Mononuclear cell (primary cell): ENCODE measurements around the gene CATSPERD. TPM values are rescaled to one million over a fixed set of nuclear protein-coding genes. Genes with fewer than 3 reads are reported as not detected.
A peak's percentile ranks its signal among the peaks of the same experiment; 100 is the strongest.

Source experiments
- H3K27me3 ChIP-seq: 2 replicates; pipeline ENCODE4 v1.6.0; 2011; ENCODE audit warnings: low read length, control low read depth; ENCODE audit not compliant: insufficient read depth
- H3K4me1 ChIP-seq: 2 replicates; pipeline ENCODE4 v1.5.1; 2011; ENCODE audit warnings: mild to moderate bottlenecking, low read length, control low read depth; ENCODE audit not compliant: insufficient read depth
- H3K4me3 ChIP-seq: 2 replicates; pipeline ENCODE4 v1.5.1; 2011; ENCODE audit warnings: mild to moderate bottlenecking, low read length, moderate library complexity
- H3K9me3 ChIP-seq: 2 replicates; pipeline ENCODE4 v1.5.1; 2011; ENCODE audit warnings: low read depth, mild to moderate bottlenecking, control low read depth, low read length
- total RNA-seq: library from RNA; depleted of rRNA; stranded (reverse); fragments of >200 nt; gene quantifications from one replicate; pipeline ENCODE4 v1.2.3, GENCODE V29; 2012

The CATSPERD gene
- not detected for total RNA-seq

- Histone ChIP-seq H3K4me1 (peaks cover 29% of the 10 kb centered on the region), H3K4me3 (peak within 1 kb of the TSS; percentile 87), H3K9me3 (no peaks in the 10 kb centered on the region), H3K27me3 (no peaks in the 10 kb centered on the region)
These were observed at the start of gene CATSPERD, which contains the start of gene LONP1 for GRCh38 chr19:5719961-5720790. CATSPERD (plus strand) TSS chr19:5720637; CDS start chr19:5720738, 101 bp downstream. LONP1 (minus strand) TSS chr19:5720146; CDS start chr19:5720132, 14 bp downstream.

GRCh38 chr19:5671600-5671999 is 48.8 kb upstream of the CATSPERD start:
- Histone ChIP-seq H3K4me1 (no peaks in the 10 kb centered on the region), H3K4me3 (no peak overlapping the region), H3K9me3 (no peaks in the 10 kb centered on the region), H3K27me3 (no peaks in the 10 kb centered on the region)

GRCh38 chr19:5672708-5673459 is 47.6 kb upstream of the CATSPERD start:
- no peaks in the 10 kb centered on the region for H3K4me1 ChIP-seq
- no peaks in the 10 kb centered on the region for H3K9me3 ChIP-seq
- no peak overlapping the region for H3K4me3 ChIP-seq
- no peaks in the 10 kb centered on the region for H3K27me3 ChIP-seq

- Histone ChIP-seq H3K4me1 (no peaks in the 10 kb centered on the region), H3K4me3 (no peak overlapping the region), H3K27me3 (no peaks in the 10 kb centered on the region), H3K9me3 (no peaks in the 10 kb centered on the region)
These were observed 46.7 kb upstream of the CATSPERD start for GRCh38 chr19:5673752-5674151.

GRCh38 chr19:5674714-5675113 is 45.7 kb upstream of the CATSPERD start:
- peaks cover 9% of the 10 kb centered on the region for H3K4me1 ChIP-seq
- H3K9me3 ChIP-seq, result no peaks in the 10 kb centered on the region
- no peaks in the 10 kb centered on the region for H3K27me3 ChIP-seq
- no peak overlapping the region for H3K4me3 ChIP-seq

GRCh38 chr19:5676105-5676771 is 44.2 kb upstream of the CATSPERD start:
- Histone ChIP-seq H3K27me3 (no peaks in the 10 kb centered on the region), H3K4me3 (no peak overlapping the region), H3K4me1 (peaks cover 17% of the 10 kb centered on the region), H3K9me3 (no peaks in the 10 kb centered on the region)

- Histone ChIP-seq H3K4me1 (peaks cover 20% of the 10 kb centered on the region), H3K4me3 (no peak overlapping the region), H3K9me3 (no peaks in the 10 kb centered on the region), H3K27me3 (no peaks in the 10 kb centered on the region)
These were observed 43.7 kb upstream of the CATSPERD start for GRCh38 chr19:5676772-5677105.

- peaks cover 20% of the 10 kb centered on the region for H3K4me1 ChIP-seq
- no peak overlapping the region for H3K4me3 ChIP-seq
- H3K9me3 ChIP-seq, result no peaks in the 10 kb centered on the region
- H3K27me3 ChIP-seq, result no peaks in the 10 kb centered on the region
These were observed 43.3 kb upstream of the CATSPERD start for GRCh38 chr19:5677136-5677535.

- no peaks in the 10 kb centered on the region for H3K9me3 ChIP-seq
- peaks cover 20% of the 10 kb centered on the region for H3K4me1 ChIP-seq
- H3K27me3 ChIP-seq, result no peaks in the 10 kb centered on the region
- H3K4me3 ChIP-seq, result no peak overlapping the region
These were observed 42.9 kb upstream of the CATSPERD start for GRCh38 chr19:5677580-5677979.

- Histone ChIP-seq H3K9me3 (no peaks in the 10 kb centered on the region), H3K4me3 (no peak overlapping the region), H3K27me3 (no peaks in the 10 kb centered on the region), H3K4me1 (peaks cover 20% of the 10 kb centered on the region)
These were observed 42.2 kb upstream of the CATSPERD start for GRCh38 chr19:5678071-5678718.

- Histone ChIP-seq H3K4me1 (peaks cover 20% of the 10 kb centered on the region), H3K4me3 (peak overlapping the region; percentile 99), H3K9me3 (no peaks in the 10 kb centered on the region), H3K27me3 (no peaks in the 10 kb centered on the region)
These were observed 41.0 kb upstream of the CATSPERD start for GRCh38 chr19:5679289-5680083.

- H3K9me3 ChIP-seq, result no peaks in the 10 kb centered on the region
- no peaks in the 10 kb centered on the region for H3K27me3 ChIP-seq
- H3K4me3 ChIP-seq, result peak overlapping the region; percentile 99
- H3K4me1 ChIP-seq, result peaks cover 20% of the 10 kb centered on the region
These were observed 40.4 kb upstream of the CATSPERD start for GRCh38 chr19:5680084-5680436.

- Histone ChIP-seq H3K4me1 (peaks cover 20% of the 10 kb centered on the region), H3K9me3 (no peaks in the 10 kb centered on the region), H3K27me3 (no peaks in the 10 kb centered on the region), H3K4me3 (peak within 1 kb of the TSS; percentile 99)
These were observed 39.7 kb upstream of the CATSPERD start, which contains the start of the genes HSD11B1L and MICOS13 for GRCh38 chr19:5680437-5681368. HSD11B1L (plus strand) TSS chr19:5681027; CDS start chr19:5684833, 3,806 bp downstream. MICOS13 (minus strand) TSS chr19:5680516; CDS start chr19:5680486, 30 bp downstream.
